HEK293 (cell line): ENCODE measurements around the gene POLR2L.

Source experiments
- REST ChIP-seq: fragments of 450-650 bp; formaldehyde crosslinking; IDR thresholded peaks from 2 replicates; pipeline ENCODE4 v1.5.1; 2016; ENCODE audit warnings: missing biosample characterization, missing genetic modification characterization
- ZBTB26 ChIP-seq: fragments of 450-650 bp; formaldehyde crosslinking; optimal IDR thresholded peaks from 2 replicates; pipeline ENCODE3; 2016; ENCODE audit warnings: missing biosample characterization, mild to moderate bottlenecking, missing genetic modification characterization
- TF ChIP-seq, protein P1 (sequence below): fragments of 450-650 bp; formaldehyde crosslinking; IDR thresholded peaks from 2 replicates; pipeline ENCODE4 v1.5.1; 2016; ENCODE audit warnings: missing biosample characterization, missing genetic modification characterization

GRCh38 chr11:803467-803742 is 38.9 kb downstream of the POLR2L start:
- TF ChIP-seq, protein P1, sequence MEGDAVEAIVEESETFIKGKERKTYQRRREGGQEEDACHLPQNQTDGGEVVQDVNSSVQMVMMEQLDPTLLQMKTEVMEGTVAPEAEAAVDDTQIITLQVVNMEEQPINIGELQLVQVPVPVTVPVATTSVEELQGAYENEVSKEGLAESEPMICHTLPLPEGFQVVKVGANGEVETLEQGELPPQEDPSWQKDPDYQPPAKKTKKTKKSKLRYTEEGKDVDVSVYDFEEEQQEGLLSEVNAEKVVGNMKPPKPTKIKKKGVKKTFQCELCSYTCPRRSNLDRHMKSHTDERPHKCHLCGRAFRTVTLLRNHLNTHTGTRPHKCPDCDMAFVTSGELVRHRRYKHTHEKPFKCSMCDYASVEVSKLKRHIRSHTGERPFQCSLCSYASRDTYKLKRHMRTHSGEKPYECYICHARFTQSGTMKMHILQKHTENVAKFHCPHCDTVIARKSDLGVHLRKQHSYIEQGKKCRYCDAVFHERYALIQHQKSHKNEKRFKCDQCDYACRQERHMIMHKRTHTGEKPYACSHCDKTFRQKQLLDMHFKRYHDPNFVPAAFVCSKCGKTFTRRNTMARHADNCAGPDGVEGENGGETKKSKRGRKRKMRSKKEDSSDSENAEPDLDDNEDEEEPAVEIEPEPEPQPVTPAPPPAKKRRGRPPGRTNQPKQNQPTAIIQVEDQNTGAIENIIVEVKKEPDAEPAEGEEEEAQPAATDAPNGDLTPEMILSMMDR (tag by site-specific recombination): no peak
- no peak for TF ChIP-seq REST (tag by site-specific recombination)
- TF ChIP-seq ZBTB26 (tag by site-specific recombination): no peak
